Brain microvascular endothelial cell (primary cell): ENCODE measurements around the gene BMP3.

Experiments used
- DNase-seq: peaks from one replicate; pipeline ENCODE4 v3.0.0-alpha.2; 2020
- H3K27ac ChIP-seq: fragments of 250-450 bp; sonication (Bioruptor Pico); 2 replicates; pipeline ENCODE4 v1.5.1; 2020; ENCODE audit warnings: mild to moderate bottlenecking, moderate library complexity
- H3K27me3 ChIP-seq: fragments of 250-450 bp; sonication (Bioruptor Pico); replicated peaks from 2 replicates; pipeline ENCODE4 v1.5.1; 2020; ENCODE audit warnings: mild to moderate bottlenecking
- H3K36me3 ChIP-seq: fragments of 250-450 bp; sonication (Bioruptor Pico); replicated peaks from 2 replicates; pipeline ENCODE4 v1.5.1; 2020; ENCODE audit warnings: mild to moderate bottlenecking
- H3K4me3 ChIP-seq: 2 replicates; pipeline ENCODE4 v1.5.1; 2011; ENCODE audit warnings: low read depth, mild to moderate bottlenecking, control low read depth, low read length, moderate library complexity
- CTCF ChIP-seq: IDR thresholded peaks from 2 replicates; pipeline ENCODE4 v1.5.1; 2011; ENCODE audit warnings: low read depth, mild to moderate bottlenecking, moderate library complexity, low read length, control low read depth, inconsistent platforms; ENCODE audit errors: missing control alignments
- in situ Hi-C: cut with HindIII; loops from 2 replicates; pipeline ENCODE4 v1.10.0; 2017; ENCODE audit warnings: low sequenced_read_pairs, low pct_ligation_motif_present

Gene BMP3

GRCh38 chr4:81052119-81053068, 21.9 kb downstream of the BMP3 start:
- in situ Hi-C loops: no loop called here
- H3K4me3 ChIP-seq: no peak overlapping the region
- no peaks in the 10 kb centered on the region for H3K27me3 ChIP-seq
- TF ChIP-seq CTCF: peak; percentile 89
- H3K27ac ChIP-seq: no peak overlapping the region
- H3K36me3 ChIP-seq: no peaks in the 10 kb centered on the region
- DNase-seq: peak; percentile 54

GRCh38 chr4:81058621-81059020, 28.1 kb downstream of the BMP3 start:
- in situ Hi-C loops: no loop called here
- DNase-seq: no peak

GRCh38 chr4:81060587-81061343, 30.3 kb downstream of the BMP3 start:
- TF ChIP-seq CTCF: no peak
- Histone ChIP-seq H3K4me3 (no peak overlapping the region), H3K36me3 (no peaks in the 10 kb centered on the region), H3K27ac (no peak overlapping the region), H3K27me3 (no peaks in the 10 kb centered on the region)
- DNase-seq: no peak
- in situ Hi-C loops: no loop called here

More at GRCh38 chr4:81058621-81059020, 28.1 kb downstream of the BMP3 start:
- no peak for TF ChIP-seq CTCF
- no peaks in the 10 kb centered on the region for H3K27me3 ChIP-seq
- no peak overlapping the region for H3K27ac ChIP-seq
- H3K4me3 ChIP-seq: no peak overlapping the region
- no peaks in the 10 kb centered on the region for H3K36me3 ChIP-seq

GRCh38 chr4:81061344-81061730, 30.8 kb downstream of the BMP3 start:
- Histone ChIP-seq H3K27me3 (no peaks in the 10 kb centered on the region), H3K4me3 (no peak overlapping the region), H3K36me3 (no peaks in the 10 kb centered on the region), H3K27ac (no peak overlapping the region)
- TF ChIP-seq CTCF: no peak
- DNase-seq: no peak
- in situ Hi-C loops: no loop called here

GRCh38 chr4:81062001-81062400, 31.5 kb downstream of the BMP3 start:
- DNase-seq: no peak
- Histone ChIP-seq H3K36me3 (no peaks in the 10 kb centered on the region), H3K4me3 (no peak overlapping the region), H3K27me3 (no peaks in the 10 kb centered on the region), H3K27ac (no peak overlapping the region)
- TF ChIP-seq CTCF: no peak
- in situ Hi-C loops: no loop called here
